AG04449 (cell line): Measurements from ENCODE around the gene SERPIND1.

Experiments used
- CTCF ChIA-PET: fragments of 350-600 bp; formaldehyde crosslinking; extraction: SDS; loops from one replicate; lab custom pipeline; 2021; ENCODE audit warnings: antibody characterized with exemption; lab: Yijun Ruan, JAX
- POLR2A ChIA-PET: fragments of 400-600, 350-600 bp; formaldehyde crosslinking; extraction: SDS; loops from one replicate; lab custom pipeline; 2020; ENCODE audit warnings: antibody characterized with exemption, inconsistent platforms; lab: Yijun Ruan, JAX
- DNase-seq: peaks from one replicate; pipeline ENCODE4 v3.0.0-alpha.2; 2010; ENCODE audit warnings: low read depth, low spot score
- H3K4me3 ChIP-seq: 2 replicates; pipeline ENCODE4 v1.5.1; 2011; ENCODE audit warnings: low read depth, mild to moderate bottlenecking, control low read depth, low read length
- TF ChIP-seq, protein P1 (sequence below): IDR thresholded peaks from one replicate; pipeline ENCODE4 v1.5.1; 2011; ENCODE audit warnings: mild to moderate bottlenecking, moderate library complexity, low read length, control low read depth, inconsistent platforms; ENCODE audit not compliant: insufficient read depth; ENCODE audit errors: missing control alignments

The SERPIND1 gene

DNA sequence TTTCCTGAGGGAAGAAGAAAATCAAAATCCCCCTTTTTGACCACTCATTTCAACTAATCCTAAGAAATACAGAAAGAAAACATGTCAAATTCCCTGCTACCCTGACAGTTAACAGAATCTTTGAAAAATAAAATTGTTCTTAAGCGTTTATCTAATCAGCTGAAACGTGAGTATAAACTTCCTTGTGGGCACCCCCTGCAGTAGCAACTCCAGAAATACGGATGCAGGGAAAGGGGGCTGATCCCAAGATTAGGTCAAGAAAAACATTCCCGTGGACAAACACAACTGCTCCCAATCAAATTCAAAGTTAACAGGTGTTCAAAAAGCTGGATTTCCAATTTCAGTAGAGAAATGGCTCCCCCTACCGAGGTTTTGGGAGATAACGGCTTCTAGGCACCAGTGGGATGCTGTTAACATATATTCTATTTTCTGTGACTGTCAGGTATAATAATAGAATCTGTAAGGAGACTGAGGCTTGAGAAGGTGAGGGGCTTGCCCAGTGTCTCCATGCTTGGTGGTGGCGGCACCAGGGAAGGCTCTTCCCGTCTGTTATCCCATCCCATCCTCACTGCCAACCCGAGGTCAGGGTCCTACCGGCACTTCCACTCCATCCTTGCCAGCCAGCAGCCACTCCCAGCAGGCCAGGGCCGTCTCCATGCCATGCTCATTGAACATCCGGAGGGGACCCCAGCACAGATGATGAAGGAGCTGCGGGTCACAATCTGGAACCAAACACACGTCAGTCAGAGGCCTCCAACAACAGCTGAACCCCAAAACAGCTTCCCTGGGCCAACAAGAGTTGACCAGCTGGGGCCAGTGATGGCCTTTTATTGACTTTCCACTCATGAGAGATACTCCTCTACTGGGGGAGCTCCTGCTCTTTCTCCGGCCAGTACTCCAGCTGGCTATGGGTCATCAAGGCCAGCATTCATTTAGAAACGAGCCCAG is 32.0 kb upstream of the SERPIND1 start:
- ChIA-PET CTCF (interaction anchor here (0.8 to 2.1 kb wide), 12 partner anchors 8 to 324 kb away, joined by 3 to 11 read pairs (median 4); no protein-coding TSS in a partner anchor), POLR2A (no interaction called here)

DNA sequence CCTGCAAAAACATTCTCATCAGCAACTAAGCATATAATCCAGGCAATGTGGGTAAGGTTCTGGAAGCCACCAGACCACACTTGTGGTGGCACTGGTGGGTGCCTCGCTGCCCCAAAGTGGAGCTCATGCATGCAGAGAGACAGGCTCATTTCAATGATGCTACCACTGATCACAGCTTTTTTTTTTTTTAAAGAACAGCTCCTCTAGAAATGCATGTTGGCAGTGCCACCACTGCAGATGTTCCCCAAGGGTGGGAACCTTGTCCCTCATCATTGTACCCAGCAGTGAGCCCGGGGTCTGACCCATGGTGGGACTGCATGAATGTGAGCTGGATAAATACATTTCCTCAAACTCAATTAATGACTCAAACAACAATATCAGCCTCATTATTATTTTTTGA is 31.1 kb upstream of the SERPIND1 start:
- DNase-seq: no peak
- no peak overlapping the region for H3K4me3 ChIP-seq
- POLR2A ChIA-PET: no interaction called here
- CTCF ChIA-PET: interaction anchor here (0.8 to 2.1 kb wide), 14 partner anchors 8 to 325 kb away, joined by 3 to 11 read pairs (median 4); no protein-coding TSS in a partner anchor
- TF ChIP-seq, protein P1, sequence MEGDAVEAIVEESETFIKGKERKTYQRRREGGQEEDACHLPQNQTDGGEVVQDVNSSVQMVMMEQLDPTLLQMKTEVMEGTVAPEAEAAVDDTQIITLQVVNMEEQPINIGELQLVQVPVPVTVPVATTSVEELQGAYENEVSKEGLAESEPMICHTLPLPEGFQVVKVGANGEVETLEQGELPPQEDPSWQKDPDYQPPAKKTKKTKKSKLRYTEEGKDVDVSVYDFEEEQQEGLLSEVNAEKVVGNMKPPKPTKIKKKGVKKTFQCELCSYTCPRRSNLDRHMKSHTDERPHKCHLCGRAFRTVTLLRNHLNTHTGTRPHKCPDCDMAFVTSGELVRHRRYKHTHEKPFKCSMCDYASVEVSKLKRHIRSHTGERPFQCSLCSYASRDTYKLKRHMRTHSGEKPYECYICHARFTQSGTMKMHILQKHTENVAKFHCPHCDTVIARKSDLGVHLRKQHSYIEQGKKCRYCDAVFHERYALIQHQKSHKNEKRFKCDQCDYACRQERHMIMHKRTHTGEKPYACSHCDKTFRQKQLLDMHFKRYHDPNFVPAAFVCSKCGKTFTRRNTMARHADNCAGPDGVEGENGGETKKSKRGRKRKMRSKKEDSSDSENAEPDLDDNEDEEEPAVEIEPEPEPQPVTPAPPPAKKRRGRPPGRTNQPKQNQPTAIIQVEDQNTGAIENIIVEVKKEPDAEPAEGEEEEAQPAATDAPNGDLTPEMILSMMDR: no peak

More for the DNA sequence above, 32.0 kb upstream of the SERPIND1 start:
- DNase-seq: no peak
- H3K4me3 ChIP-seq: no peak overlapping the region
- TF ChIP-seq, protein P1: peak; percentile 35

DNA sequence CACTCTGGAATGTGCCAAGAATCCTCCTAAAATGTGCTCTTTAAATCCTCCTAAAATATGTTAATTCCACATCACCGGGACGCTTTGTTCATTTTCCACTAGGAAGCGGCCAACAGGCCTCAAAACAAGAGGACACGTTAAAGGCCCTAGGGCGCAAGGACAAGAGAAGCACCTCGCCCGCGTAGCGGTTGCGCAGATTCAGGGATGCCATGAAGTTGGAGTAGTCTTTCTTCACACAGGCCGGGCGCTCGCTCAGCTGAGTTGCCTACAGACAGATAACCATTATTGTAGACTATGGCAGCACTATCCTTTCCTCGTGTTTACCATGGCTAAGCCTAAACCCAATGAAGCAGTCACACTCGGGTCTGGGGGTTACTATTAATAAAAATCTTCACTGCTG is 29.5 kb upstream of the SERPIND1 start:
- CTCF ChIA-PET: no interaction called here

DNA sequence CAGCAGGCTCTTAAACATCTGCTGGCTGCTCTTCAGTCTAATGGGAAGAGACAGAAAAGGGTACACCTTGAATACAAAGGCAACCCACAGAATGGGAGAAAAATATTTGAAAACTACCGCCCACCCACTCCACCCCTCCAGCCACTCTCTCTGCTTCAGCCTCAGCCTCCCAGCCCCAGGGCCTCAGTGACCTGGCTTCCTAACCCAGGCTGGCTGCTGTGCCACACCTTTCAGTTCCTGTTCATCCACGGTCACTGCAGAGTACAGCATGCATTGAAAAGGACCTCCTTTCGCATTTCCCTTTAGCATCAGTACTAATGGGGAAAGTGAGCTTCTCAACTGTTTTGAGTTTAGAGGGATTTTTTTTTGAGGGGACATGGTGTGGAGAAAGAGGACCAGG is 28.8 kb upstream of the SERPIND1 start:
- TF ChIP-seq, protein P1: no peak
- ChIA-PET CTCF (interaction anchor here (0.7 to 0.9 kb wide), 2 partner anchors 38 to 265 kb away, joined by 3 read pairs; no protein-coding TSS in a partner anchor), POLR2A (no interaction called here)
- no peak for DNase-seq
- H3K4me3 ChIP-seq: no peak overlapping the region

More for the DNA sequence above, 29.5 kb upstream of the SERPIND1 start:
- H3K4me3 ChIP-seq: no peak overlapping the region
- DNase-seq: no peak
- TF ChIP-seq, protein P1: no peak
- POLR2A ChIA-PET: no interaction called here

DNA sequence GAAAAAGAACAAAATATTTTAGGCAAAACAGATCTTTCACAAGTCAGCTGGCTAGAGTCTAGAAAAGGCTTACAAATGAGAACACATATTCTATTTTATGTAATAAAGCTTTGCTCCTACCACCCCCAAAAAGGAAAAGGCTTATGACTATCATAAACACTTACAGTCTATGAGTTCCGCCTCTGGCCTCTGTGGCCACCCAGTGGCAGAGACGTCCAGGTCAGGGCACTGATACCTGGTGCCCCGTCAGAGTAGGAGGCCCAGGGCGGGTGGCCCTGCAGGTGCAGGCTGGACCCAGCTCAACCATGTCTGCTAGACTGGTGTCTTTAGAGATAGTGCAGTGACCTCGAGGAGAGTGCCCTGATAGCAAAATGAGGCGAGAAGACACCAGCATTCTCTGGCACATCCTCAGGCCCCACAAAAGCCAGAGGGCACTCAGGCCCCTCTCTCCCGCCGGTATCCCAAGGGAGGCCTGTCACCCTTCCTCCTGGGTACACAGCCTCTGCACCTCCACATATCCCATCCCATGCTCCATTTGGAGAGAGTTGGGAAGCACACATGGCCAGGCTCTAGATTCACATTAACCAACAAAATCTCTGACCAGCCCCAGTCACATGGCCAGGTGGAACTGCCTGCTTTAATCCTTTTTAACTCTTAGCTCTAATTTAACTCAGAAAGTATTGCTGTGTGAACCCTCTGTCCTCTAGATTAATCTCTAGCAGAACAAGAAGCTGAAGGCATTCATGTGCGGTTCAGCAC is 27.3 kb upstream of the SERPIND1 start:
- no peak for DNase-seq
- no peak overlapping the region for H3K4me3 ChIP-seq
- CTCF ChIA-PET: interaction anchor here (1.3 kb wide), 1 partner anchor 15 kb away, joined by 3 read pairs; no protein-coding TSS in a partner anchor
- TF ChIP-seq, protein P1: no peak
- POLR2A ChIA-PET: no interaction called here

DNA sequence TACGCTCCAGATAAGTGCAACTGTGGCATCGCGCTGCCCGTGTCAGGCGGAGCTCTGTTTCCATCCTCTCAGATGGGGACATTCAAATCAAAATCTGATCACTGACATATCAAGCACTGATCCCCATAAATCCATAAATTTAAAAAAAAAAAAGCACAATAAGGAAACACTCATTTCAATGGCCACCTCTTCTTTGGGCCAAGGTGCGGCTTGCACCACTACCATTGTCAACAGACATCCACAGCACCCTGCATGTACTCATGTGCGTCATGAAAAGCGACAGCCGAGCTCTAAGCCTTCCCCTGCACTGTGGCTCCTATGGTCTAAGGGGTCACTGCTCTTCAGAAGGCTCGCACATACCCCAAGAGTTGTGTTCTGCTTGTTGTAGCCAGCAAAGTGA is 26.7 kb upstream of the SERPIND1 start:
- TF ChIP-seq, protein P1: no peak
- no peak for DNase-seq
- ChIA-PET POLR2A (no interaction called here), CTCF (interaction anchor here (1.3 kb wide), 1 partner anchor 14 kb away, joined by 3 read pairs; no protein-coding TSS in a partner anchor)
- H3K4me3 ChIP-seq: no peak overlapping the region
